WTC11 (cell line): ENCODE data around the gene FGFR3. TPM values are rescaled to one million over a fixed set of nuclear protein-coding genes. Genes with fewer than 3 reads are reported as not detected.

Experiments
- ATAC-seq: fragments of 200-7000 bp; cut with Tn5 transposase; 2 replicates; pipeline ENCODE4 v1.10.0; 2021; ENCODE audit warnings: mild to moderate bottlenecking, moderate library complexity
- CTCF ChIA-PET: fragments of 300-600 bp; sonication (Branson Sonifier 250); formaldehyde crosslinking; loops from one replicate; lab custom pipeline; 2021; ENCODE audit warnings: antibody characterized with exemption; lab: Charles Lee
- POLR2A ChIA-PET: fragments of 350-600 bp; sonication (Branson Sonifier 250); formaldehyde crosslinking; loops from one replicate; lab custom pipeline; 2021; ENCODE audit warnings: antibody characterized with exemption; lab: Charles Lee
- DNase-seq: peaks from one replicate; pipeline ENCODE4 v3.0.0; 2021; ENCODE audit warnings: low spot score
- H3K27ac Mint-ChIP-seq: 2 replicates; pipeline ENCODE4 v1.8.0; 2021; ENCODE audit warnings: mixed read lengths
- H3K27me3 Mint-ChIP-seq: 2 replicates; pipeline ENCODE4 v1.8.0; 2021; ENCODE audit warnings: low read depth, mild to moderate bottlenecking, moderate library complexity, mixed read lengths
- H3K36me3 Mint-ChIP-seq: 2 replicates; pipeline ENCODE4 v1.8.0; 2021; ENCODE audit warnings: mixed read lengths
- H3K4me1 Mint-ChIP-seq: 2 replicates; pipeline ENCODE4 v1.8.0; 2022; ENCODE audit warnings: mixed read lengths
- H3K4me3 Mint-ChIP-seq: 2 replicates; pipeline ENCODE4 v1.8.0; 2021; ENCODE audit warnings: mild to moderate bottlenecking, moderate library complexity, mixed read lengths
- H3K9me3 Mint-ChIP-seq: 2 replicates; pipeline ENCODE4 v1.8.0; 2021; ENCODE audit warnings: mixed read lengths
- ETV6 ChIP-seq: sonication (generic); formaldehyde crosslinking; IDR thresholded peaks from 2 replicates; pipeline ENCODE4 v1.8.1; 2022; ENCODE audit warnings: mild to moderate bottlenecking, missing genetic modification reagents
- RORB ChIP-seq: fragments of 250-450 bp; sonication (Bioruptor Pico); IDR thresholded peaks from 2 replicates; pipeline ENCODE4 v1.9.0; 2021; ENCODE audit warnings: mild to moderate bottlenecking
- SMAD3 ChIP-seq: sonication (generic); formaldehyde crosslinking; IDR thresholded peaks from 2 replicates; pipeline ENCODE4 v1.8.0; 2022; ENCODE audit warnings: missing genetic modification reagents, mild to moderate bottlenecking, borderline replicate concordance
- SOX15 ChIP-seq: fragments of 250-450 bp; sonication (Bioruptor Pico); IDR thresholded peaks from 2 replicates; pipeline ENCODE4 v1.9.0; 2021; ENCODE audit warnings: mild to moderate bottlenecking
- TEAD4 ChIP-seq: sonication (generic); formaldehyde crosslinking; IDR thresholded peaks from 2 replicates; pipeline ENCODE4 v1.8.0; 2022; ENCODE audit warnings: mild to moderate bottlenecking, missing genetic modification reagents
- ZNF423 ChIP-seq: fragments of 250-450 bp; sonication (Bioruptor Pico); IDR thresholded peaks from 2 replicates; pipeline ENCODE4 v2.1.2; 2022; ENCODE audit warnings: mild to moderate bottlenecking, moderate library complexity
- total RNA-seq: library from RNA; stranded (reverse); gene quantifications from 3 replicates; pipeline ENCODE4 v1.2.3, GENCODE V29; 2021
- TF ChIP-seq, protein P1 (sequence below): sonication (generic); formaldehyde crosslinking; IDR thresholded peaks from 2 replicates; pipeline ENCODE4 v1.8.1; 2022; ENCODE audit warnings: low read depth, missing genetic modification reagents, borderline replicate concordance
- TF ChIP-seq, protein P2 (sequence below): sonication (generic); formaldehyde crosslinking; IDR thresholded peaks from 2 replicates; pipeline ENCODE4 v1.8.1; 2023; ENCODE audit warnings: mild to moderate bottlenecking, missing genetic modification reagents, moderate library complexity
- TF ChIP-seq, protein P3 (sequence below): sonication (generic); formaldehyde crosslinking; IDR thresholded peaks from 2 replicates; pipeline ENCODE4 v1.8.1; 2022; ENCODE audit warnings: mild to moderate bottlenecking, moderate library complexity, missing genetic modification reagents
- TF ChIP-seq, protein P4 (sequence below): sonication (generic); formaldehyde crosslinking; IDR thresholded peaks from 2 replicates; pipeline ENCODE4 v1.8.1; 2023; ENCODE audit warnings: mild to moderate bottlenecking, missing genetic modification reagents, borderline replicate concordance

Gene FGFR3
- total RNA-seq, 1 experiment from 2014 or later, result 19.9 TPM

DNA sequence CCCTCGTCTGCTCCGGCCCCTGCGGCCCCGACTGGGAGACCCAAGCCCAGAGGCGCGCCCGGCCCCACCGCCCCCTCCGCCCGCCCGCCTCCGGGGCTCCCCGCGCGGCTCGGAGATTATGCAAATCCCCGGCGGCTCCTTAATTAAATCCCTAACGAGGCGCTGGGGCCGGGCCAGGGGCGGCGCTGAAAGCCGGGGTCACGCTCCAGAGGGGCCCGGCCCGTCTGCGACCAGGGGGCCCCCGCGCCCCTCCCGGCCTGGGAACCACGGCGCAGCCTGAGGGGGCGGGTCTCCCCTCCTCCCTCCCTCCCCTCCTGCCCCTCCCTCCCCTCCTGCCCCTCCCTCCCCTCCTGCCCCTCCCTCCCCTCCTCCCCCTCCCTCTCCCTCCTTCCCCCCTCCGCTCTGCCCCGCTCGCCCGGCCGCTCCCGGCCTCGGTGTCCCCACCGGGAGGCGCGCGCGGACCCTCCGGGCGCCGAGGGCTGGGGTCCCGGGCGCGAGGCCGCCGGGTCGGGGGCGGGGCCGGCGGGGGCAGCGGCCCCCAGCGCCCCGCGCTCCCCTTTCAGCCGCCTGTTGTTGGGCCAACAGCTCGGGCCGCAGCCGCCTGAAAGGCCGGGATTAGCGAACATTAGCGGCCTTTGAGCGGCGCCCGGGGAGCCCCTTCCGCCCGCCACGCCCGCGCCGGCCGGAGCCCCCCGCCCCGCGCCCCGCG, 25.9 kb upstream of the FGFR3 start:
- CTCF ChIA-PET, result interaction anchor here (0.7 to 5.7 kb wide), 29 partner anchors 8 to 649 kb away, joined by 3 to 88 read pairs (median 9); partner anchors contain the start of genes FGFR3, LETM1, SLBP and TACC3
- no peak overlapping the region for H3K27ac Mint-ChIP-seq
- no peaks in the 10 kb centered on the region for H3K9me3 Mint-ChIP-seq
- peaks cover 13% of the 10 kb centered on the region for H3K4me1 Mint-ChIP-seq
- no peaks in the 10 kb centered on the region for H3K36me3 Mint-ChIP-seq
- POLR2A ChIA-PET, result interaction anchor here (1.1 to 1.2 kb wide), 2 partner anchors 11 to 25 kb away, joined by 5 to 13 read pairs; no protein-coding TSS in a partner anchor
- H3K27me3 Mint-ChIP-seq, result peaks cover 4% of the 10 kb centered on the region
- H3K4me3 Mint-ChIP-seq, result no peak overlapping the region
- TF ChIP-seq, protein P1, sequence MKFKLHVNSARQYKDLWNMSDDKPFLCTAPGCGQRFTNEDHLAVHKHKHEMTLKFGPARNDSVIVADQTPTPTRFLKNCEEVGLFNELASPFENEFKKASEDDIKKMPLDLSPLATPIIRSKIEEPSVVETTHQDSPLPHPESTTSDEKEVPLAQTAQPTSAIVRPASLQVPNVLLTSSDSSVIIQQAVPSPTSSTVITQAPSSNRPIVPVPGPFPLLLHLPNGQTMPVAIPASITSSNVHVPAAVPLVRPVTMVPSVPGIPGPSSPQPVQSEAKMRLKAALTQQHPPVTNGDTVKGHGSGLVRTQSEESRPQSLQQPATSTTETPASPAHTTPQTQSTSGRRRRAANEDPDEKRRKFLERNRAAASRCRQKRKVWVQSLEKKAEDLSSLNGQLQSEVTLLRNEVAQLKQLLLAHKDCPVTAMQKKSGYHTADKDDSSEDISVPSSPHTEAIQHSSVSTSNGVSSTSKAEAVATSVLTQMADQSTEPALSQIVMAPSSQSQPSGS (CRISPR knock-in tag), result no peak
- TF ChIP-seq TEAD4 (CRISPR knock-in tag), result no peak
- TF ChIP-seq, protein P2, sequence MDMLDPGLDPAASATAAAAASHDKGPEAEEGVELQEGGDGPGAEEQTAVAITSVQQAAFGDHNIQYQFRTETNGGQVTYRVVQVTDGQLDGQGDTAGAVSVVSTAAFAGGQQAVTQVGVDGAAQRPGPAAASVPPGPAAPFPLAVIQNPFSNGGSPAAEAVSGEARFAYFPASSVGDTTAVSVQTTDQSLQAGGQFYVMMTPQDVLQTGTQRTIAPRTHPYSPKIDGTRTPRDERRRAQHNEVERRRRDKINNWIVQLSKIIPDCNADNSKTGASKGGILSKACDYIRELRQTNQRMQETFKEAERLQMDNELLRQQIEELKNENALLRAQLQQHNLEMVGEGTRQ (CRISPR knock-in tag), result no peak
- TF ChIP-seq, protein P3, sequence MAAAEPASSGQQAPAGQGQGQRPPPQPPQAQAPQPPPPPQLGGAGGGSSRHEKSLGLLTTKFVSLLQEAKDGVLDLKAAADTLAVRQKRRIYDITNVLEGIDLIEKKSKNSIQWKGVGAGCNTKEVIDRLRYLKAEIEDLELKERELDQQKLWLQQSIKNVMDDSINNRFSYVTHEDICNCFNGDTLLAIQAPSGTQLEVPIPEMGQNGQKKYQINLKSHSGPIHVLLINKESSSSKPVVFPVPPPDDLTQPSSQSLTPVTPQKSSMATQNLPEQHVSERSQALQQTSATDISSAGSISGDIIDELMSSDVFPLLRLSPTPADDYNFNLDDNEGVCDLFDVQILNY, result no peak
- peak; percentile 66 for DNase-seq
- ATAC-seq, result peak; percentile 5

DNA sequence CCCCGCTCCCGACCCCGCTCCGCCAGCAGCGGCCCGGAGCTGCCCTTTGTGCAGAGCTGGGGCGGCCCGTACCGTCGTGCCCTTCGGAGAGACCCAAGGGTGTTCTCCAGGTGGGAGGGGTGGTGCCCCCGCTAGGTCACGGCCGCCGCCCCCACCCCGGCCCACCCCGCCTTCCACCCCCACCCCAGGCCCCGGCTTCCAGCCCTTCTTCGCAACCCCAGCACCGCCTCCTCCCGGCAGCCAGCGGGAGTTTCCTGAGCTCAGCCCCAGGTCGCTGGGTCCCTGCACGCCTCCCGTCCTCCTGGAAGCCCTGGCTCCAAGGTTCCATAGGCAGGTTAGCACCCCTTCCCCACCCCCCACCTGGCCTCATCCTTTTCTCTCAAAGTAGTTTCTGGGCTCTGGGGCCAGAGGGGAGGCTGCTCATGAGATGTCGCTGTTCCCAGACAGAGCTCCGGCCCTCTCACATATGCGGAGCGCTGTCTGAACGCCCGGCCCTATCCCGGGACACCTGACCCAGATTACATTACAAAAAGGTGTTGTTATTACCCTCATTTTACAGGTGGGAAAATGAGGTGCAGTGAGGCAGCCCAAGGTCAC, 25.2 kb upstream of the FGFR3 start:
- H3K27me3 Mint-ChIP-seq, result peaks cover 4% of the 10 kb centered on the region
- peaks cover 13% of the 10 kb centered on the region for H3K4me1 Mint-ChIP-seq
- H3K9me3 Mint-ChIP-seq, result no peaks in the 10 kb centered on the region
- H3K4me3 Mint-ChIP-seq, result peak overlapping the region; percentile 59
- TF ChIP-seq ETV6 (CRISPR knock-in tag) (0 out of 2 replicates have a peak, but pooled peaks have one; percentile 26), ZNF423 (peak; percentile 51; the same call in 1 of the 2 replicates), SOX15 (no peak), SMAD3 (CRISPR knock-in tag) (0 out of 2 replicates have a peak, but pooled peaks have one; percentile 21)
- TF ChIP-seq, protein P4, sequence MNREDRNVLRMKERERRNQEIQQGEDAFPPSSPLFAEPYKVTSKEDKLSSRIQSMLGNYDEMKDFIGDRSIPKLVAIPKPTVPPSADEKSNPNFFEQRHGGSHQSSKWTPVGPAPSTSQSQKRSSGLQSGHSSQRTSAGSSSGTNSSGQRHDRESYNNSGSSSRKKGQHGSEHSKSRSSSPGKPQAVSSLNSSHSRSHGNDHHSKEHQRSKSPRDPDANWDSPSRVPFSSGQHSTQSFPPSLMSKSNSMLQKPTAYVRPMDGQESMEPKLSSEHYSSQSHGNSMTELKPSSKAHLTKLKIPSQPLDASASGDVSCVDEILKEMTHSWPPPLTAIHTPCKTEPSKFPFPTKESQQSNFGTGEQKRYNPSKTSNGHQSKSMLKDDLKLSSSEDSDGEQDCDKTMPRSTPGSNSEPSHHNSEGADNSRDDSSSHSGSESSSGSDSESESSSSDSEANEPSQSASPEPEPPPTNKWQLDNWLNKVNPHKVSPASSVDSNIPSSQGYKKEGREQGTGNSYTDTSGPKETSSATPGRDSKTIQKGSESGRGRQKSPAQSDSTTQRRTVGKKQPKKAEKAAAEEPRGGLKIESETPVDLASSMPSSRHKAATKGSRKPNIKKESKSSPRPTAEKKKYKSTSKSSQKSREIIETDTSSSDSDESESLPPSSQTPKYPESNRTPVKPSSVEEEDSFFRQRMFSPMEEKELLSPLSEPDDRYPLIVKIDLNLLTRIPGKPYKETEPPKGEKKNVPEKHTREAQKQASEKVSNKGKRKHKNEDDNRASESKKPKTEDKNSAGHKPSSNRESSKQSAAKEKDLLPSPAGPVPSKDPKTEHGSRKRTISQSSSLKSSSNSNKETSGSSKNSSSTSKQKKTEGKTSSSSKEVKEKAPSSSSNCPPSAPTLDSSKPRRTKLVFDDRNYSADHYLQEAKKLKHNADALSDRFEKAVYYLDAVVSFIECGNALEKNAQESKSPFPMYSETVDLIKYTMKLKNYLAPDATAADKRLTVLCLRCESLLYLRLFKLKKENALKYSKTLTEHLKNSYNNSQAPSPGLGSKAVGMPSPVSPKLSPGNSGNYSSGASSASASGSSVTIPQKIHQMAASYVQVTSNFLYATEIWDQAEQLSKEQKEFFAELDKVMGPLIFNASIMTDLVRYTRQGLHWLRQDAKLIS (CRISPR knock-in tag), result no peak
- no peak overlapping the region for H3K27ac Mint-ChIP-seq
- ChIA-PET CTCF (interaction anchor here (0.5 to 5.7 kb wide), 49 partner anchors 8 to 1599 kb away, joined by 3 to 88 read pairs (median 5); partner anchors contain the start of genes FGFR3, GAK, LETM1 and SLBP), POLR2A (interaction anchor here (0.6 to 1.2 kb wide), 4 partner anchors 10 to 202 kb away, joined by 3 to 13 read pairs (median 4); no protein-coding TSS in a partner anchor)
- H3K36me3 Mint-ChIP-seq, result no peaks in the 10 kb centered on the region
- ATAC-seq (peak; percentile 60), DNase-seq (peak; percentile 81)

DNA sequence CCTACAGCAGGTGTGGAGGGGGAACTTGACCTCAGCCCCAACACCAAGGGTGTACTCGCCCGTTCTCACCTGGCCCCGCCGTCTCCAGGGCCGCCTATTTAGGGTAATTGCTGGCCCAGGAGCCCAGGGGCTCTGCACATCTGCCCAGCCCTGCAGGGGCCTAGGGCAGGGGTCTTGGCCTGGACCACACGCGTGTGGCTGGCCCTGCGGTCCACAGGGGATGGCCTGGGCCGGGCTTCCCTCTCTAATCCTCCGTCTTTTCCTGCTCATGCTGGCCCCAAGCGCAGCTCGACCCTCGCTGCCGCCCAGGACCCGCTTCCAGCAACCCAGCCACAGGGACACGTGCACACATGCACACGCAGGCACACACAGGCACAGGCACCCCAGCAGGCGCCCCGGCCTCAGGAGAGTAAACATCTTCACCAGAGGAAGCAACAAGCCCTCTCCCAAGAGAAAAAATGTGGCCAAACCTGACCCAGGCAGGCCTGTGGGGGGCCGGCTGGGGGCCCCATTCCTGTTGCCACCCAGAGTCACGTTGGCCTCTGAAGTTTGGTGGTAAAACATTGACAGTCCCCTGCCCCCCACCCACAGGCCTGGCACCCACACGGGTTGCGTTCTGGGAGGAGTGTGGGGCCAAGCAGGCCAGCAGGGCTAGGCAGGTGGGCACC, 24.6 kb upstream of the FGFR3 start:
- peak overlapping the region; percentile 59 for H3K4me3 Mint-ChIP-seq
- H3K9me3 Mint-ChIP-seq, result no peaks in the 10 kb centered on the region
- peaks cover 13% of the 10 kb centered on the region for H3K4me1 Mint-ChIP-seq
- no peak for DNase-seq
- no peak for ATAC-seq
- TF ChIP-seq RORB (CRISPR knock-in tag), result no peak
- POLR2A ChIA-PET, result interaction anchor here (0.6 to 1.2 kb wide), 3 partner anchors 9 to 203 kb away, joined by 3 to 13 read pairs (median 3); no protein-coding TSS in a partner anchor
- peak overlapping the region; percentile 91; the same call in 1 of the 2 replicates for H3K27ac Mint-ChIP-seq
- H3K36me3 Mint-ChIP-seq, result no peaks in the 10 kb centered on the region
- CTCF ChIA-PET, result interaction anchor here (0.5 to 5.7 kb wide), 50 partner anchors 7 to 1598 kb away, joined by 3 to 88 read pairs (median 5); partner anchors contain the start of genes FGFR3, GAK, LETM1 and SLBP
- H3K27me3 Mint-ChIP-seq, result peaks cover 4% of the 10 kb centered on the region
